Neural crest cell (in vitro differentiated cells): ENCODE measurements around the gene FANK1. TPM values are rescaled to one million over a fixed set of nuclear protein-coding genes. Genes with fewer than 3 reads are reported as not detected.
A peak's percentile ranks its signal among the peaks of the same experiment; 100 is the strongest.

Experiments used
- DNase-seq: peaks from one replicate; pipeline ENCODE4 v3.0.0; 2021; ENCODE audit warnings: low read depth, mixed read lengths, low spot score
- H3K27ac Mint-ChIP-seq: one replicate; pipeline ENCODE4 v1.8.0; 2021; ENCODE audit warnings: mild to moderate bottlenecking, mixed read lengths; ENCODE audit not compliant: unreplicated experiment
- H3K27me3 Mint-ChIP-seq: 2 replicates; pipeline ENCODE4 v1.8.0; 2021; ENCODE audit warnings: low read depth, mild to moderate bottlenecking, mixed read lengths
- H3K36me3 Mint-ChIP-seq: 2 replicates; pipeline ENCODE4 v1.8.0; 2021; ENCODE audit warnings: low read depth, mild to moderate bottlenecking, mixed read lengths
- H3K4me1 Mint-ChIP-seq: 2 replicates; pipeline ENCODE4 v1.8.0; 2021; ENCODE audit warnings: mixed read lengths
- H3K4me3 Mint-ChIP-seq: one replicate; pipeline ENCODE4 v1.8.0; 2021; ENCODE audit warnings: mild to moderate bottlenecking, mixed read lengths
- H3K9me3 Mint-ChIP-seq: 2 replicates; pipeline ENCODE4 v1.8.0; 2021; ENCODE audit warnings: mixed read lengths
- total RNA-seq: library from RNA; stranded (reverse); gene quantifications from 2 replicates; pipeline ENCODE4 v1.2.1, GENCODE V29; 2021
- TF ChIP-seq, protein P1 (sequence below): fragments of 200-600 bp; sonication (generic); conservative IDR thresholded peaks from 2 replicates; pipeline ENCODE4 v1.5.0; 2021; ENCODE audit warnings: antibody characterized with exemption, mild to moderate bottlenecking

Gene FANK1
- total RNA-seq, 1 donor from 2014 or later, result 2.4 TPM

DNA sequence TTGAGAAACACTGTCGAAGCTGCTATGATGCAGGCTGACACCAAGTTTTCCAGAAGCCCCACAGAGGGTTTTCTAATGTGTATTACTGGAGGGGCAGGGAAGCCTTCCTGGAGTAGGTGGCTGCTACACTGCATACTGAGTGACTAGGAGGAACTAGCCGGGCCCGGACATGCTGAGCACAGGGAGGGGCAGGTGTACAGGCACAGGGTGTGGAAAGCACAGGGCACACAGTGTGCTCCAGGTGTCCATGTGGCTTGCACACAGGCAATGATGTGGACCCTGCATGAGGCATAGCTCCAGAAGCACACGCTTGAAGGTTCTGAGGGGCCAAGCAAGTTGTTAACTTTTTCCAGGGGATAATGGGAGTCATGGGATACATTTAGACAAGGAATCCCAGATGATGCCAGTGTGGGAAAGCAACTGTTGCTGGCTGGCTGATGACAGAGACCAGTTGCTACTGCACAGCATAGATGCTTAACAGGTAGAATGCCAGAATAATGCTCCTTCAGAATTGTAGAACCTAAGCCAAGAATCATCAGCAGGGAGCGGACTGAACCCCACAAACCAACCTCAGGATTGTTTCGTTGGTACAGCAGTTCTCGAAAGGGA lies 29.8 kb upstream of the FANK1 start:
- DNase-seq, result no peak
- Mint-ChIP-seq H3K4me1 (no peaks in the 10 kb centered on the region), H3K27ac (peak overlapping the region; percentile 78), H3K27me3 (no peaks in the 10 kb centered on the region), H3K9me3 (no peaks in the 10 kb centered on the region), H3K36me3 (no peaks in the 10 kb centered on the region), H3K4me3 (no peak overlapping the region)
- TF ChIP-seq, protein P1, sequence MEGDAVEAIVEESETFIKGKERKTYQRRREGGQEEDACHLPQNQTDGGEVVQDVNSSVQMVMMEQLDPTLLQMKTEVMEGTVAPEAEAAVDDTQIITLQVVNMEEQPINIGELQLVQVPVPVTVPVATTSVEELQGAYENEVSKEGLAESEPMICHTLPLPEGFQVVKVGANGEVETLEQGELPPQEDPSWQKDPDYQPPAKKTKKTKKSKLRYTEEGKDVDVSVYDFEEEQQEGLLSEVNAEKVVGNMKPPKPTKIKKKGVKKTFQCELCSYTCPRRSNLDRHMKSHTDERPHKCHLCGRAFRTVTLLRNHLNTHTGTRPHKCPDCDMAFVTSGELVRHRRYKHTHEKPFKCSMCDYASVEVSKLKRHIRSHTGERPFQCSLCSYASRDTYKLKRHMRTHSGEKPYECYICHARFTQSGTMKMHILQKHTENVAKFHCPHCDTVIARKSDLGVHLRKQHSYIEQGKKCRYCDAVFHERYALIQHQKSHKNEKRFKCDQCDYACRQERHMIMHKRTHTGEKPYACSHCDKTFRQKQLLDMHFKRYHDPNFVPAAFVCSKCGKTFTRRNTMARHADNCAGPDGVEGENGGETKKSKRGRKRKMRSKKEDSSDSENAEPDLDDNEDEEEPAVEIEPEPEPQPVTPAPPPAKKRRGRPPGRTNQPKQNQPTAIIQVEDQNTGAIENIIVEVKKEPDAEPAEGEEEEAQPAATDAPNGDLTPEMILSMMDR, result no peak

DNA sequence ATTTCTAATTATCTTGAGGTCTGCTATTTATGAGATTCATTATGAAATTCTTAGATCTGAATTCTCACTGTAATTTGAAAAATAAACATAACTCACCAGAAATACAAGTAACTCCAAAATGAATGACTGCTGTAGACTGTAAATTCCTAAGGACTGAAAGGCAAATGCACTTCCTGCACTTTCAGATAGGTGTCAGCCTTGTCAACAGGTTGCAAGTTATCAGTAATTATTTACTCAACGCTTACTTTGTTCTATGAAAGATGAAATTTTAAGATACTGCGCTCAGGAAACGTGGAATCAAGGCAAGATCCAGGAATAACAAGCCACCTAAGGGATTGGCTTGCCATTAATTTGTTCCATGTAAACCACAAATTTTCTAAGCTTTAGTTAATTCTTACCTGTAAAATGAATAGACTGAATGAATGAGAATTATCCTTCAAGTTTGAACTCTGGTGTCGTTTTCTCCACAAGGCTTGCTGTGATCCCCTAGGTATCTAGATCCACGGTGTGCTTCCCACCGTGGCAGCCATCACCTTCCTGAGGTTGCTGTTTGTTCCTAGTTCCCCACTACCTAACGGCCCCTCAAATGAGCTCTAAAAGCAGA lies 27.9 kb upstream of the FANK1 start:
- Mint-ChIP-seq H3K36me3 (peaks cover 1% of the 10 kb centered on the region), H3K9me3 (no peaks in the 10 kb centered on the region), H3K27me3 (no peaks in the 10 kb centered on the region), H3K4me3 (no peak overlapping the region), H3K27ac (no peak overlapping the region), H3K4me1 (no peaks in the 10 kb centered on the region)
- TF ChIP-seq, protein P1, result peak; percentile 89
- DNase-seq, result peak; percentile 11

DNA sequence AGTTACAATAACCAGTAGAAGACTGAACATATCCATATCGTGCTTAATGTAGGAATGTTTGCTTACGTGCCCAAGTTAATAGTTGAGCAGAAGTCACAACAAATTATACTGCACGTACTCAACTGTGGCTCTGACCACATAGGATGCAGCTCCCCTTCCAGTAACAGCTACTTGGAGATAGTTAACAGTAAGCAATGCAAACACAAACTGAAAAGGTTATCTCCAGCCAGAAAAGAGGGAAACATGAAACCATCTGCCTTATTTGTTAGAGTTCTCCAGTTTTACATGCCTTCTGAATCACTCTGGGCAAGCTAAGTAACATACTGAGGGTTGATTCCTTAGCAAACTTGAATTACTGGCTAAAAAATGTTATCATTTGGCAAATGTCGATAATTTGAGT lies 25.0 kb upstream of the FANK1 start:
- peaks cover 7% of the 10 kb centered on the region for H3K9me3 Mint-ChIP-seq
- H3K36me3 Mint-ChIP-seq, result peaks cover 23% of the 10 kb centered on the region

GRCh38 chr10:125878957-125879835 lies 17.2 kb upstream of the FANK1 start:
- no peak overlapping the region for H3K27ac Mint-ChIP-seq
- peaks cover 12% of the 10 kb centered on the region for H3K9me3 Mint-ChIP-seq
- H3K36me3 Mint-ChIP-seq, result peaks cover 42% of the 10 kb centered on the region
- H3K4me3 Mint-ChIP-seq, result no peak overlapping the region
- H3K27me3 Mint-ChIP-seq, result no peaks in the 10 kb centered on the region
- TF ChIP-seq, protein P1, result no peak
- peaks cover 28% of the 10 kb centered on the region for H3K4me1 Mint-ChIP-seq
- no peak for DNase-seq

More for the DNA sequence above, 25.0 kb upstream of the FANK1 start:
- TF ChIP-seq, protein P1, result no peak
- Mint-ChIP-seq H3K27me3 (no peaks in the 10 kb centered on the region), H3K4me3 (no peak overlapping the region), H3K27ac (no peak overlapping the region), H3K4me1 (no peaks in the 10 kb centered on the region)
- no peak for DNase-seq

DNA sequence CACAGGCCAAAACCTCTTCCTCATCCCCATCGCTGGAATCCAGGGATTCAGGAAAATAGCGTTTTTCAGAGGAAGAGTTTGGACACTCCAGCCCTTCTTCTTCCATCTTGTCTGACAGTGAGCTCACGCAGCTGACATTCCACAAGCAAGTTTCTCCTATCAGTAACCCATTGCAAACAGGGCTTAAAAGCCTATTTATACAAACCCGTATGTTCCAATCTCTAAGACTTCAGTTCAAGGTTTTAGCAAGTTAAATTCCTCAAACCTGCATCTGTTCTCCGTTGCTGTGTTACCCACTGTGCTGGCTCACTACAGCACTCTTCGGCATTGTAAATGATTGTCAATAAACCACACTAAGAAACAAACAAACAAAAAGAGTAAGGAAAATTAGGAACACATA lies 15.6 kb upstream of the FANK1 start:
- peaks cover 28% of the 10 kb centered on the region for H3K4me1 Mint-ChIP-seq
- peak overlapping the region; percentile 82 for H3K27ac Mint-ChIP-seq
- no peak overlapping the region for H3K4me3 Mint-ChIP-seq
- peaks cover 29% of the 10 kb centered on the region for H3K36me3 Mint-ChIP-seq
- peaks cover 6% of the 10 kb centered on the region for H3K9me3 Mint-ChIP-seq
- DNase-seq, result no peak
- H3K27me3 Mint-ChIP-seq, result no peaks in the 10 kb centered on the region
- TF ChIP-seq, protein P1, result no peak
